Daoy (cell line): ENCODE measurements around the gene UBE3A. TPM values are rescaled to one million over a fixed set of nuclear protein-coding genes. Genes with fewer than 3 reads are reported as not detected.
A peak's percentile ranks its signal among the peaks of the same experiment; 100 is the strongest.
"Not testable (repeated sequence)": the region's sequence is repeated elsewhere in the genome, so short reads cannot be mapped to it uniquely, and the experiment has no call there.

Experiments
- DNase-seq: peaks from one replicate; pipeline ENCODE4 v3.0.0-alpha.2; 2015; ENCODE audit warnings: low read depth
- total RNA-seq: library from RNA; depleted of rRNA; stranded (reverse); fragments of >200 nt; shearing (Covaris generic); gene quantifications from 2 replicates; pipeline ENCODE4 v1.2.3, GENCODE V29; 2014

The UBE3A gene
- total RNA-seq, 1 experiment from 2014 or later: 51.7 TPM

- DNase-seq: peak; percentile 58
Measured at GRCh38 chr15:25437777-25438600, 835 bp downstream of the UBE3A start.

DNA sequence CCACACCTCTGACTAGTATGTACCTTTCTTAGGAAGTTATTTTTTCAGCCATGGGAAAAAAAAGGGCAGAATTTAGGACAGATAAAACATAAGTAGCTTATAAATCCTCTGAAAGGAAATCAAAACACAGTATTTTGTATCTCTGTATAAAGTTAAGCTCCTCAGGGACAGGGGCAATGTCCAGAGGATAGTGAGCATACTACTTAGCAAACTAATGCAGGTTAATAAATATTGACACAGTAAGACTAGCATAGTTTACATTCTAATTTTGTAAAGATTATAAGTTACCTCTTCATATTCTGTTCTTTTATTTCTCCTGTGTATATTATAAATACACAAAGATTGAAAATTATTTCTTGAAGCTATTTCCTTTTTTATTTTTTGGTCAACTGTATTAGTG is 2.1 kb downstream of the UBE3A start:
- DNase-seq: no peak

- no peak for DNase-seq
Measured at GRCh38 chr15:25435474-25436243, 3.2 kb downstream of the UBE3A start.

DNA sequence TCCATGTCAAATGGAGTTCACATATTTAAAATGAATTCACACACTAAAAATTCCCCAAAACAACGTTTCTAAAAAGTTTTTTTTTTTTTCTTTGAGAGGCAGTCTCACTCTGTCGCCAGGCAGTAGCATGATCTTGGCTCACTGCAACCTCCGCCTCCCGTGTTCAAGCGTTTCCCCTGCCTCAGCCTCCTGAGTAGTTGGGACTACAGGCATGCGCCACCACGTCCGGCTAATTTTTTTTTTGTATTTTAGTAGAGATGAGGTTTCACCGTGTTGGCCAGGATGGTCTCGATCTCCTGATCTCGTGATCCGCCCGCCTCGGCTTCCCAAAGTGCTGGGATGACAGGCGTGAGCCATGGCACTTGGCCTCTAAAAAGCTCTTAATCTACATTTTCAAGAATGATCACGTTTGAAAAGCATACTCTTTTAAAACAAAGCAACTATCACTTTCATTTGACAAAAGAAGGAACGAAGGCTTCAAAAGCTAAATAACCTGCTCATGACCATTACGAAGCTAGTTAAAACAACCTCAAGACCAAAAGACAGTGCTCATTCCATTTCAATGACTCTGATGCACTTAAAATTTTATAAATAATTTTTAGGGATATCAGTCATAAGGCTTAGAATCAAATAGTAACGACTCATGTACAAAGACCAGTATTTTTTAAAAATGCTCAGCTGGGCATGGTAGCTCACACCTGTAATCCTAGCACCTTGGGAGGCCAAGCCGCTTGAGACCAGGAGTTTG is 5.5 kb downstream of the UBE3A start:
- DNase-seq: no peak

DNA sequence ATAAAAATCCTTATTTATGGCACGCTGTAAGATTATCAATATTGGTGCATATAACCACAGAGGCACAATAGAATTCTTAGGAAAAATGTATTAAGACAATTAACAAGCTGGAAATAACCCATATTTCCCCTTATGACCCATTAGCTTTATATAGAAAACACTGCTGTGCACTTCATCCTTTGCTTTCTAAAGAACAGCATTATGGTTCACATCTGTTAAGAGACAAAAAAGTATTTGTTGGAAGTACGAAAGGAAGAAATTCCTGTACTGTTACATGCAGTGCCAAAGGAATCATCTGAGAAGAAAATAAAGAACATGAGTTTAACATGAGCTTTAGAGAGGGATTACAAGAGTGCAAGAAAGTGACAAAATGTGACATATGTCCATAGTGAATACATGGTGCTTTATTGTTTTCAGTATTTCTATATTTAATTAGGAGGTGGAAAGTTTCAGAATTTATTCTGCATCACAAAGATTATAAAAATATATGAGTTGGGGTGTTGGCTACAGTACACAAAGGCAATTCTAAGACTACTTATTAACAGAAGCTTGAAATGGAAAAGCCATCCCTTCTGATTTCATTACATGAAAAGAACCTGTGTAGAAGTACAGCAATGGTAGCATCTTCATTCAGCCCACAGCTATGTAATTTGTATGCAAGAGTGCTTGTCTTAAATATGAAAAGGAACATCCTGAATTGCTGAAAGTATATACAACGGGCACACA is 6.8 kb downstream of the UBE3A start:
- DNase-seq: no peak

GRCh38 chr15:25427861-25428260 is 11.0 kb downstream of the UBE3A start:
- no peak for DNase-seq

GRCh38 chr15:25426896-25427610 is 11.8 kb downstream of the UBE3A start:
- DNase-seq: no peak

- DNase-seq: no peak
Measured at GRCh38 chr15:25424073-25424472, 14.8 kb downstream of the UBE3A start.

DNA sequence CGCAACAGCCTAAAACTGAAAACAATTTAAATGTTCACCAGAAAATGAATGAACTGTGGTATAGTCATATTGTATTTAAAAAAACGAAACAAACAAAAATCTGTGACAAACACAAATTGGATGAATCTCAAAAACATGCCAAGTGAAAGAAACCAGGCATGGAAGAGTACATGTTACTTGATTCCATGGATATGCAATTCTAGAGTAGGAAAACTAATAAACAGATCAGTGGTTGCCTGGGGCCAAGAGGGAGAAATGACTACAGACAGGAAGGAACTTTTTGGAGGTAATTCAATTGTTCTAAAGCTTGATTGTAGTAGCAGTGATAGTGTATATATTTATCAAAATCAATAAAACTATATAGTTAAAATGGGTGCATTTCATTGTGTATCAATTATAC is 16.8 kb downstream of the UBE3A start:
- DNase-seq: no peak

- DNase-seq: no peak
Measured at GRCh38 chr15:25418202-25418601, 20.6 kb downstream of the UBE3A start.

DNA sequence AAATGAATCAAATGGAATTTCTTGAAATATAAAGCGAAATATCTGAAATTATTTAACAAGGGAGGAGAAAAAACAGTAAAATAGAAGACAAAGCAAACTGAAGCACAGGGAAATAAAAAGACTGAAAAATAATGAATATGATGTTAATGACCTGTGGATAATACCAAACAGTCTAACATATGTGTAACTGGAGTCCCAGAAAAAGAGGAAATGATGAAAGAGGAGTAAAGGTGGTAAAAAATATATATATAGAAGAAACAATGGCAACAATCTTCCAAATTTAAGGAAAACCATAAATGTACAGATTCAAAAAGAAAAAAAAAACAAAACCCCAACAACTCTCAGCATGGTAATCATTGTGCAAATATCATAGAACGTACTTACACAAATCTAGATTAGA is 21.2 kb downstream of the UBE3A start:
- no peak for DNase-seq

GRCh38 chr15:25416693-25417092 is 22.1 kb downstream of the UBE3A start:
- peak; percentile 32 for DNase-seq

DNA sequence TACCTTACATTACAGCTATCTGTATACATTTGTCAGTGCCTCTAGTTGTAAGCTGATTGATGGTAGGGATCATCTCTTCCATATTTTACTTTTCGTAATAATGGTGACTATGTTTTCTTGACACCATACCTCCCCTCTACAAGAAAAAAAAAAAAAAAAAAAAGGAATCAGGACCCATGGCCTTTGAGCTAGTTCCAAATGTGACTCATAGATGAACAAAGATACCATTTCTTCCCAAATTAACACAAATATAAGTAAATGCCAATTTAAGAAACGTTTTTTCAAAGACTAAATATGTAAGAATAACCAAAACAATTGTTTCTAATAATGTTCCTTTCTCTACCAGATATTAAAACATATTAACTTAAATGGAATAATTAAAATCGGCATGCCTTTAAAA is 23.1 kb downstream of the UBE3A start:
- DNase-seq: no peak

GRCh38 chr15:25415217-25415616 is 23.6 kb downstream of the UBE3A start:
- no peak for DNase-seq

DNA sequence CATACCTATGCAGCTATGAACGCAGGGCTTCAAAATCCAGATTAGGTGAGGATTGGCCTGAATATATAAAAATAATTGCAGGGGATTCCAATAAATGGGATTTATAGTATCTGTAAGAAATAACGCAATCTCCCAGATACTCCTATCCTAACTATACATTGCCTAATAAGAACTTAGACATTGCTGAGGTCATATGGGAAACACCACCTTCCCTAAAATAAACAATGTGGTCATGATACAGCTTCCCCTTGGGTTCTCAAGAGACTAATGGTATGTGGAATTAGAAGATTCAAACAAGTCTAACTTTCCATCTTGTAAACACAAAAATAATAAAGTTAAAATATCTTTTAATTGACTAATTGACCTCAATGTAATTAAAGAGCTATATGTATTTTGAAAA is 28.2 kb downstream of the UBE3A start:
- no peak for DNase-seq

DNA sequence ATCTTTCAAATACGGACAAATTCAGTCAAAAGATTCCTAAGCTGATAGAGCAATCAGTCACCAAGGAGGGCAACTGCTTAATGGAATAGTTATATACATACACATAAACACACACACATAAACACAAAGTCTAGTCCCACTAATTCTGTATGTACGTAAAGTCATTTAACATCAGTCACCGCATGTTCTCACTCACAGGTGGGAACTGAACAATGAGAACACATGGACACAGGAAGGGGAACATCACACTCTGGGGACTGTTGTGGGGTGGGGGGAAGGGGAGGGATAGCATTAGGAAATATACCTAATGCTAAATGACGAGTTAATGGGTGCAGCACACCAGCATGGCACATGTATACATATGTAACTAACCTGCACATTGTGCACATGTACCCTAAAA is 29.1 kb downstream of the UBE3A start:
- not testable (repeated sequence) for DNase-seq

DNA sequence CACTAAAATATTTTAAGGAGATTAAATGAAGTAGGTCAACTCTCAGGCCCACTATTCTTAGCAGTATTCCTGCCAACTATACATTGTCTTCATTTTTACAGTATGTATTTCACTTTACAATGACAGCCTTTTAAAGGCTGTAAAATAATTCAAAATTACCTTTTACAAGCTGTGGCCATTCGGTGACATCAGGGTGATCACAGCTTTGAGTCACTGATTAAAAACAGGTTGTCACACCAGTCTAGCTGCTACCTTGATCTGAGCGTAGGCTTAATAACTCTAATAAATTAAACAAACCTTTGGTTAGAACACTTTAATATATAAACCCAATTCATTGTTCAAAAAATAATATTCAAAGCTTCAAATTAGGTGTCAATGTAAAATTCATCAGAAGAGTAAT is 29.9 kb downstream of the UBE3A start:
- DNase-seq: no peak

DNA sequence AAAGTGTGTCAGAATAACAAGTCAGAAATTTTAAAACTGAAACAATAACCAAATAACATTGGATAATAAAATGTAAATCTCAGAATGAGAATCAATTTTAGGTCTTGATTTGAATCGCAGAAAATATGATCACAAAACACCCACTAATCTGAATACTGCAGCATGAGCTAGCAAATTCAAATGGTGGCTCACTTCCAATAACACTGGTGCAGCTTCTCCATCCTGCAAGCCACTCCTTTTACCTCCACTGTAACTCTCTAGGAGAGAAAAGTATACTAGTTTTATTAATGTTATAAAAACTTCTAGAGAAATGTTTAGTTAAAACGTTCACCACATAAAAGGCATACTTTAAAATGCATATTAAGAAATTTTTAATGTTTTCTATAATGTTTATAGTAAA is 30.4 kb downstream of the UBE3A start:
- DNase-seq: no peak

DNA sequence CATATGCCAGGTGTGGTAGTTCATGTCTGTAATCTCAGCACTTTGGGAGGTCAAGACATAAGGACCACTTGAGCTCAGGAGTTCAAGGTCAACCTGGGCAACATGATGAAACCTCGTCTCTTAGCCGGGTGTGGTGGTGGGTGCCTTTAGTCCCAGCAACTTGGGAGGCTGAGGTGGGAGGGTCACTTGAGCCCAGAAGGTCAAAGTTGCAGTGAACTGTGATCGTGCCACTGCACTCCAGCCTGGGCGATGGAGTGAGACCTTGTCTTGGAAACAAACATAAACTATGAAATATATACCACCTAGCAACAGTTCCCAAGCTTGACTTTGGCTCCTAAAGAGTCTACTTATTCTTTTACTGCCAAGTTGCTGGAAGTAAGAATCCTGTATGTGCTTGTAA is 30.9 kb downstream of the UBE3A start:
- DNase-seq: no peak

- no peak for DNase-seq
Measured at GRCh38 chr15:25406846-25407245, 32.0 kb downstream of the UBE3A start.

- no peak for DNase-seq
Measured at GRCh38 chr15:25406261-25406660, 32.6 kb downstream of the UBE3A start.
